ENCODE data around the gene AFAP1L2.

- no peak for TF ChIP-seq EGR1 (IDR thresholded peaks at IDR 0.05)
- no peak for TF ChIP-seq TCF12 (IDR thresholded peaks at IDR 0.05; ENCODE audit: low read depth)
- no peak for TF ChIP-seq CEBPB (IDR thresholded peaks at IDR 0.05)
- no peak for TF ChIP-seq TAF1 (IDR thresholded peaks at IDR 0.05; ENCODE audit: low read depth)
- TF ChIP-seq EP300 (IDR thresholded peaks at IDR 0.05; ENCODE audit: borderline replicate concordance), result no peak
- no peak for TF ChIP-seq ZBTB7A (IDR thresholded peaks at IDR 0.05; ENCODE audit: low read depth)
These were observed 149.1 kb downstream of the AFAP1L2 start for GRCh38 chr10:114255227-114255626.
